Stimulated activated CD4-positive, alpha-beta T cell treated with anti-CD3 and anti-CD28 coated beads, TNF-alpha, amount 100 ng/mL, for 24 hours (primary cell): Measurements from ENCODE around the gene PIEZO2.

ENCODE experiments used
- DNase-seq, 3 experiments: peaks; one replicate each; pipeline ENCODE4 v3.0.0-alpha.2; 2020; ENCODE audit warnings: low read depth in 3 of 3

The PIEZO2 gene

DNA sequence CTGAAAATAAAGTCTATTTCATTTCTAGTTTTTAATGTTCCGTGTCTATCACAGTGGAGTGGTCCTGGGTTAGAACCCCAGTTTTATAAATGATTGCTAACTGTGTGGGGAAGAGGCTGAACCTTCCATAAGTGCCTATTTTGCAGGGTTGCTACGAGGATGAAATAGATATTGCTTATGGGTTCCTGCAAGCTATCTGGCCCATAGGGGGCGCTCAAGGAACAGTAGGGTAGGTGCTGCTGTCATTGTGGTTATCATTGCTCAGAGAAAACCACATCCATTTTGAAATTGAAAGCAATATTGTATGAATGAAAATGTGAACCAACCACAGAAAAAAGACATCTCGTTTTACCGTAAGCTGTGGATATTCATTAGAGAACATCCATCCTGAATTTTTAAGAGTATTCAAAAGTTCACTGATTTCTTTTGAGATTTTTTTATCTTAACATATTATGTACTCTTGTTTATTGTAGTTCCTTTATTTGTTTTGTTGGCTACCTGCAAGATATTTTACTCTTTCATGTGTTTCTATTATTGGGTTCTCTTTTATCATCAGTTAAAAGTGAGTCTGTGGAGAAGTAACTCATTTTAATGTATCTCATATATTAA is 362.0 kb downstream of the PIEZO2 start:
- DNase-seq: peak; percentile 66 to 84 (median 75)

DNA sequence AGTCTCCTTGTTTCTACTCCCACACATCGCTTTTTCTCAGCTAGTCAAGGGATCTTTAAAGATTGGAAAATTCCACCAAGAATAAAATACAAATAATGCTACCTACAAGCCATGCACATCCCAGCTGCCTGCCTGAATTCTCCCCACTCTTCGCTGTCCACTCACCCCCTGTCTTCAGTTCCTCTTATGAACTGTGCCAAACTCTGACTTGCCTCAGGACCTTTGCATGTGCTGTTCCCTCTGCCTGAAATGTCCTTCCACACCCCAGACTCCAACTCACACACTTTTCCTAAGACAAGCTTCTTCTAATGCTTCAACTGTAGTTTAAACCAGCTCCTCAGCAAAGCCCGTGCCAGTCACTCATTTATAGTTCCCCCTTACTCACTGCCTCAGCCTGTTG is 363.6 kb downstream of the PIEZO2 start:
- DNase-seq: no peak

DNA sequence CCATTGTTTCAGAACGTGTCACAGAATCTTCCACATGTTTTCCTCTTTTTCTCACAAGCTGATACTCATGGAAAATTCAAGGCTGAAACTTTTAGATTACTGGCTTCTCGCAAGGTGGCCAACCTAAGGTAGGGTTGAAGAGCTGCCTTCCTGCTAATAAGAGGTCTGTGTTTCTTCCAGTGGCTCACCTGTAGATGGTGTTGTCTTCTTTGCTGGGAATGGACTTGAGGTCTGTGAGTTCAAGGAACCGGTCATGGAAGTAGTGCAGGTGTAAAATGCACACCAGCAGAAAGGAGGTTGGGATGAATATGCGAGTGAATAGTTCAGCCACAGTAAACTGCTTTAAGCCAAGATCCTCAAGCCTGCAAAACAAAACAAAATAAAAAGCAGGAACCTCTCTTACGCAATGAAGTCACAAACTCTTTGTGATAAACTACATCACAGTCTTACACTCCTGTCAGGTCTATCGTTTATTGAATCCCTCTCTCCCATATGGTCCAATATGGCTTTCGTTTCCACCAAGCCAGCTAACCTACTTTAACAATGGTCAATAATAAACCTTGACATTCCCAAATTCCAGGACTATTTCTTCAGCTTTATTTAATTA is 364.7 kb downstream of the PIEZO2 start:
- DNase-seq: no peak

GRCh38 chr18:10783941-10784340 is 365.4 kb downstream of the PIEZO2 start:
- DNase-seq: no peak

DNA sequence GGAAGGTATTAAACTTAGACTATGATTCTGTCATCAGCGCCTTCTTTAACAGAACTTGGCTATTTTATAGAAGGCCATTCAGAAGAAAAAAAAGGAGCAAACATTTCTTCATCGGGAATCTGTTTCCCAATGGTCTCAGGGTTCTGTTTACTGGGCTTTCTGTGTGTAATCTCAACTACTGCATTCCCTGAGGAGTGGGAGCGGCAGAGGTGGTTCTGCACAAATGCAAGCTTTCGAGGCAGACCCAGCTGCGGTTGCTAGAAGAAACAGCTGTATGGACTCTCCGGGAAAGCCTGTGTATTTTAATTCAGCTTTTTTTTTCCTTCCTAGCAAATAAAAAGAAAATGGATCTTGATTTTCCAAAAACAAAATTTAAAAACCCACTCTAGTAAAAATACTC is 372.9 kb downstream of the PIEZO2 start:
- no peak for DNase-seq

DNA sequence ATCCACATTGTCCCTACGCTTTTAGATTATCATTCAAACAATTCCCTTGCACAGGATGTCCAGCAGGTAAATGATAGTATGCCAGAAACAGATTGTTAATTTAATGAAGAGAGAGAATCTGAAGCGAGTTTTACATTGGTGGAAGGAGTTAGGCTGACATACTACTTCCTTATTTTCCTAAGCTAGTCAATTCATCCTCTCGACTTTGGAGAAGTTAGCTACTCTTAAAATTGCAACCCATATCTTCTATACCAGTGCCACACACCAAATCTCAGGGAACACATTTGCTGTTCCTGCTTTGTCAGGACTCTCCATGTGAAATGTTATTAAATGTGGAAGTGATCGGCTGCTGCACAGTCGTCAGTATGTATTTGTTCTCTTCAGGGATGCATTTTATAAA is 374.3 kb downstream of the PIEZO2 start:
- DNase-seq: no peak

- DNase-seq: no peak
Measured at GRCh38 chr18:10771053-10771709, 378.2 kb downstream of the PIEZO2 start.

- DNase-seq: no peak
Measured at GRCh38 chr18:10770264-10770663, 379.1 kb downstream of the PIEZO2 start.

GRCh38 chr18:10768221-10768620 is 381.1 kb downstream of the PIEZO2 start:
- no peak for DNase-seq

- no peak for DNase-seq
Measured at GRCh38 chr18:10767658-10768057, 381.7 kb downstream of the PIEZO2 start.

DNA sequence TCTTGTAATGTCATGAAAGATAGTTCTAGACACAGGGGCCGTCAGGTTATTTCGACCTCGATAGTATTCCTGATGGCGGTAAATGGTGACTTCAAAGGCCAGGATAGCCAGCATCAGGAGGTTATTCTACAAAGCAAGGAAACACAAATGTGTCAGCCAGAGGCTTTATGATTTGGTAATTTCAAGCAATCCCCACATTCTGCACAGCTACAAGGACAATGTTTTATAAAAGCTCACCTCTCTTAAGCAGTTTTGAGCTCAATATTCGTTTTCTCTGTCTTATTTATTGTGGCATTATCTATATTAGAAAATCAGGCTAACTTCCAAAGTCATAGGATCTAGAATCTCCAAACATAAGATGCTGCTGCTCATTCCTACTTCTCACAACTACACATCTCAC is 388.4 kb downstream of the PIEZO2 start:
- DNase-seq: no peak

- DNase-seq: no peak
Measured at GRCh38 chr18:10759241-10759640, 390.1 kb downstream of the PIEZO2 start.

DNA sequence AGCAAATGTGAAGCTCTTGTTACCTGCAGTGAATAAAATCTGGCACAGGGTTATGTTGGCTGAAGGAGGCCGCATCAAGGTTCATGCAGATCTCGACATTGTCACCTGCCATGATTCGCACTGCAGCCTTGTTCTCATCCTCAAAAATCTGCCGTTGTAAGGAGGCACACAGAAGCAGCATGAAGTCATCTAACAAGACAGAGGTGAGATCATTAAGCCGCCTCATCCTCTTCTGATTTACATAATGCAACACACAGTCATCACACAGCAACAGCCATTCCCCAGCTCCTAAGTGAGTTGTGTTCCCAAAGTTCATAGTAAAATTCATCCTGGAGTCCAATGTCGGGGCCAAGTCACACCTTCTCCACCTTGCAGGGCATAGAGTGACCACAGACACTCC is 391.4 kb downstream of the PIEZO2 start:
- DNase-seq: no peak

DNA sequence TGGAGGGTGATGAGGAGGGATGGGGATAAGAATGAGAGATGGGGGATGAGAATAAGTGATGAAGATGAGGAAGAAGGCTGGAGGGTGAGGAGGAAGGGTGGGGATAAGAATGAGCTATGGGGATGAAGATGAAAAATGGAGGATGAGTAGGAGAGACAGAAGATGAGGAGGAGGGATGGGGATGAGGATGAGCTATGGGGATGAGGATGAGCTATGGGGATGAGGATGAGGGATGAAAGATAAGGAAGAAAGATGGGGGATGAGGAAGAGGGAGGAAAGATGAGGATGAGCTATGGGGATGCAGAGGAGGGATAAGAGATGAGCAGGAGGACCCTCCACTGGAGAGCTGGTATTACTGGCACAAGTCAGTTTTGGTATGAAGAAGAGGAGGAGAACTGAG is 392.0 kb downstream of the PIEZO2 start:
- DNase-seq: no peak

DNA sequence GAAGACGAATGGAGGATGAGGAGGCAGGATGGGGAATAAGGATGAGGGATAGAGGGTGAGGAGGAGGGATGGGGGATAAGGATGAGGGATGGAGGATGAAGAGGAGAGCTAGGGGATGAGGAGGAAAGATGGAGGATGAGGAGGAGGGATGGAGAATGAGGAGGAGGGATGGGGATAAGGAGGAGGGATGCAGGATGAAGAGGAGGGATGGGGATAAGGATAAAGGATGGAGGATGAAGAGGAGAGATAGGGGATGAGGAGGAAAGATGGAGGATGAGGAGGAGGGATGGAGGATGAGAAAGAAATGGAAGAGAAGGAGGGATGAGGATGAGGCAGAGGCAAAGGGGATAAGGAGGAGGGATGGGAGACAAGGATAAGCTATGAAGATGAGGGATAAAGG is 393.5 kb downstream of the PIEZO2 start:
- DNase-seq: no peak

DNA sequence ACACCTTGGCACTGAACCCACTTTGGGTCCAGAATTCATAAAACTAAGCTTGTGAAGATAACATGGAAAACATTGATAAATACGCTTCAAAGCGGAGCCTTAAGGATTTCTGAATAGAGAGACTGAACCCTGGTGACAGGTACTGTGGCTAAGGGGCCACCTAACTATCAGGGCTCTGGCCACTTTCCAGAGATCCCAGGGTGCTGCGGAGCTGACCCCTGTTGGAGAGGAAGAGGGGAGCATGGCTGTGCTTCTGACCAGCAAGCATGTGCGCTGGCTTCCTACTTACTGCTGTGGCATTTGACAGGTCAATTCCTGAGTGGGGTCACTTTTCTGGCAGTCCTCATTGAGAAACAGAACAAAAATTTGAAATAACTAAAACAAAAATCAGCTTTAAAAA is 395.2 kb downstream of the PIEZO2 start:
- DNase-seq: no peak

- DNase-seq: no peak
Measured at GRCh38 chr18:10752382-10752781, 397.0 kb downstream of the PIEZO2 start.

GRCh38 chr18:10751653-10752052 is 397.7 kb downstream of the PIEZO2 start:
- no peak for DNase-seq

DNA sequence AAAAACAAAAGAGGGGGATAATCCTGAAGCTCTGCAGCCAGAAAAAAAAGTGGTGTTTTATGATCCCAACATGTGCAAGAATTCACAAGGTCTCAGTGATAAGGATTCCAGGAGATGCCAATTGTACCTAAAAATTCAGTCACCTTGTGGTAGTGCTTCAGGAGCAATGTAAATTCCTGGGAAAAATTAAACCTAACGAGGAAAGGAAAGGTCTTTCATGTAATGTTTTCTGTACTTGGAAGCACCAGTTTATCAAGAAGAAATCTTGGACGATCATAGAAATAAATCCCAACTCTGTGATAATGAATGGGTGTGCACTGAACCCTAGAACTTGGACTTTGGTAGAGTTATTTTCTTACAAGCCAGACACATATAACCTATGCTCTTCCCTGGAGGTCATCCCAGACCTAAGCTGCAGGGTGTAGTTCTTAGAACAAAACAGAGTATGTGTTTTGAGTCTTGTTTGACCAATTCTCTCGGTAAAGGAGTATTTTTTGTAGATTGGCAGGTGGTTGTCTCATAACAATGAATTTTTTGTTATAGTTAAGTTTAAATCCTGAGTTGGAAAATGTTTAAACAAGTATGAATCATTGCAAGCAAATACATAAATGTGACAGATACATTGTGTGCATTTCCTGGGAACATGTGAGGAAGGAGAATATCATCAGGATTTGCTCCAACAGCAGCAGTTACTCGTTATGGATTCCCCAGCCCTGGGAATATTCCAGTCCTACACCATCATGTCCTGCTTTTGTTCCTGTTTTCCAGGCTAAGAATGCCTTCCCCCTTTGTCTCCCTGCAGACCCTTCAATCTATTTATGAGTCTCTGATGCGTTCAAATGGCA is 399.0 kb downstream of the PIEZO2 start:
- no peak for DNase-seq

DNA sequence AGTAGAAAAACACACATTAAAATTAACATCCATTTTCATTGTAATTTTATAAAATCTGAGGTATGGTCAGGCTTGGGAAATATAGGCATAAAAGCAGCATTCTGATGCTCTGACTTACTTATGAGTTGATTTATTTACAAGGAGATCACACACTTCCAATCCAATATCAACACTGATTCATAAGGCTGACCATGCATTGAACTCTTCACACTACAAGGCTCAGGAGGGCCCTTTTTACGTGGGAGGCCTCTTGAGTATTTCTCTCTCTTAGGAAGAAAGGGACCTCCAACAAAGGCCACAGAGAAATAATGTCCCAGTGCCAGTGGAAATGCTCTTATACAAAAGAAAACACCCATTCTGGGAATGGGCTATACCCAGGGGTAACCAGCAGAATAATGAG is 400.7 kb downstream of the PIEZO2 start:
- no peak for DNase-seq

DNA sequence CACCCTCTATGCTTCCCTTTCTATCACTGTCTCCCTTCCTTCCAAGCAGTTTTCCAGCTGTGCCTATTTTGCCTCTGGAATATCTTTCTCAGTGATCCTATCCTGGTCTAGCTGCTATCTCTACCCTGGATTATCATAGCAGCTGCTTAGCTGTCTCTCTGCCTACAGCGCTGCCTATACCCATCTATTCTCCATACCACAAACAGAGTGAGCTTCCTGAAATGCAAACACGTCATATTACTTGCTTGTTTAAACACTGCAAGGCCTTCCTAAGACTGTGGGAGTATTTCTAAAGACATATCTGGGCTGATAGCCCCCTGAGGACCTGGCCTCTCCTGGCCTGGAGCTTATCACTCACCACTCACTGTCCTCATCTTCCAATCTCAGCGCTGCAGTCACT is 403.4 kb downstream of the PIEZO2 start:
- no peak for DNase-seq

GRCh38 chr18:10745219-10745618 is 404.1 kb downstream of the PIEZO2 start:
- no peak for DNase-seq

DNA sequence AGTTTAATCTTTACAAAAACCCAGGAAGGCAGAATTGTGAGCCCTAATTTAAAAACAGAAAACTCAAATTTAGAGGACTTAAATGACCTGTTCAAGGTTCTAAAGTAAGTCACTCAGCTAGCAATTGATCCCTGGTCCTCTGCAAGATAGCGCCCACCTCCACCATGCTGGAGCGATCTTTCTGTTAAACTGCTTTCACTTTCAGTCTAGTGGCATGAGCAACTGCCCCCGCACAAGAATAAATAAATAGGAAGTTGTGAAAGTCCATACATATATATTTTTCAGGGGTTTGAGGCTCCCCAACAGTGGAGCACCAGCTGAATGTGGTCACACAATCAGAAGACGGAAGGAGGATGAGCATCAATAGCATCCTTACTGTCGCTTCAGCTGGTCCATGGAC is 405.6 kb downstream of the PIEZO2 start:
- no peak for DNase-seq
